Kidney tubule cell (primary cell): ENCODE results near the gene HEATR9.

Experiments used
- DNase-seq: peaks from one replicate; pipeline ENCODE4 v3.0.0-alpha.2; 2018; ENCODE audit warnings: low spot score

Gene HEATR9

GRCh38 chr17:35865412-35866340 lies 3.0 kb downstream of the HEATR9 start:
- no peak for DNase-seq

DNA sequence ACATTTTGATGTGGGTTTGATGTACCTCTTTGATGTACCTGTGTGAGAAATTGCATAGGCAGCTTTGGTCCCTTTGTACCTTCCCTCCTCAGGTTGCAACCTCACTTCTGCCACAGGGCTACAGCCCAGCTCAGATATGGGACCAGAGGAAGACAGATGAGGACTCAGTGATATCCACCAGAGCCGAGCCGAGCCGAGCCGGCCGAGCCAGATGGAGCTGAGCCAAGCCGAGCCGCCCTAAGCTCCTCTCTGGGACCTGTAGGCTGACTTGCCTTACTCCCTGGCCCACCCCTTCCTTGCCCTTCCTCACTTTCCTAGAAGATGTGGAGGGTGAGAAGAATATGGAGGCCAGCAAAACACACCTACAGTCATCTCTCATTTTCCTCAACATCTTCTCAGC lies 3.8 kb downstream of the HEATR9 start:
- DNase-seq, result no peak

DNA sequence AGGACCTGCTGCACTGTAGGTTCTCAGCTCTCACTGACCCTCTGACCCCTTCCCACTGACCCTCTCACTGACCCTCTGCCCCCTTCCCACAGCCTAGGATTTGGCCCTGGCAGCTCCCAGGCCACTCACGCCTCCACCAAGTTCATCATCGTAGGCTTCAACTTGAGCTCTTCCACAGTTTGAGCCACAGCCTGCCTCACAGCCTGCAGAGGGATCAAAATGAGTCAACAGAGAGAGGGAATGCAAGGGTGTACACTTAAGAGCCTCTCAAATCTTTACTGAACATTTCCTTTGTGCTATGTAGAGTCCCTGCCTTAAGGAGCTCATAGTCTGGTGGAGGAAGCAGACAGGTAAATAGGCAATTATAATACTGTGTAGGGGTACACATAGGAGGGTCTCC lies 12.1 kb downstream of the HEATR9 start:
- no peak for DNase-seq

- DNase-seq, result no peak
These were observed 12.7 kb downstream of the HEATR9 start for GRCh38 chr17:35855965-35856364.

GRCh38 chr17:35849469-35850348 lies 19.0 kb downstream of the HEATR9 start:
- peak; percentile 67 for DNase-seq

DNA sequence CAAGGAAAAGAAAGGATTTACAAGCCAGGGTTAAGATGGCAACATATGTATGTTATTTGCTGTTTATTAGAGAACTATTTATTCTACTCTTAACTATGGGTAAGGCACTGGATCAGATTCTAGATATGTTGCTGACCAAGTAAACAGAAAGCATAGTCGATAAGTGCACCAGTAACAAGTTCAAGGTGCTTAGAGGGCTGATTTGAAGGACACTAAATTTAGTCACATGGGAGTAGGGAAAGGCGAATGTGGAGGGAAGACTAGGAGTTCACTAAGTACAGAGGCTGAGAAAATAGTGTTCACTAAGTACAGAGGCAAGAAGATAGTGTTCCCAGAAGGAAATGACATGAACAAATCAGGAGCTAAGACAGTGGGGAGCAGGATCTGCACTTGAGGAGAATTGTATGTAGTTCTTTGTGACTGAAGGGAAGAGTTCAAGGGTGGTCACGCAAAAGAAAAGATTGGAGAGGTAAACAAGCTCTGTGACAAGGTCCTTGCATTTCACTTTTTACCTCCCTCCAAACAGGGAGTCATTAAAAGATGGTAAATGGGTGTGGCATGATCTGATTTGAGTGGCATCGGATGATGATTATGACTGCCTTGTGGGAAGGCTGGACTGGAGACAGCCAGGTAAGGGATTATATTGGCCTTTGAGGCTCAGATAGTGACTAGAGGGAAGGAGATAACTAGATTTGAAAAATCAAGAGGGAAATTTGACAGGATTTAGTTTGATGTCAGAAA lies 20.9 kb downstream of the HEATR9 start:
- DNase-seq, result no peak

DNA sequence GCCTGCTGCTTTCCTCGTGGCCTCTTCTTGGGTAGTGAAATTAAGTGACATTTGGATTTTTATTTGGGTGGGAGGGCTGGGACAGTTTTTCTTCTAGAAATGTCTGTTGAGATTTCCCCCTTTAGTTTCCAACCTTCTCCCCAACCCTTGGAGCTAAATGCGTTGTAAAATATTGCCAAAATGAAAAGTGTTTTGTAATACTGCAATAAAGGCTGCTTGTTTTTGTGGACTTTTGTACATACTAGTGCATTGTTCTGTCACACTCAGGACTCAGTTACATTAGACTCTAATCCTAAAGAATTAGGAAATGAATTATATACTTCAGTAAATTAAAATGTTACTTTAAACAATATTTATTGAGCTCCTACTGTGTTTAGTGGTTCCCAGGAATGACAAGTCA lies 21.7 kb downstream of the HEATR9 start:
- no peak for DNase-seq

DNA sequence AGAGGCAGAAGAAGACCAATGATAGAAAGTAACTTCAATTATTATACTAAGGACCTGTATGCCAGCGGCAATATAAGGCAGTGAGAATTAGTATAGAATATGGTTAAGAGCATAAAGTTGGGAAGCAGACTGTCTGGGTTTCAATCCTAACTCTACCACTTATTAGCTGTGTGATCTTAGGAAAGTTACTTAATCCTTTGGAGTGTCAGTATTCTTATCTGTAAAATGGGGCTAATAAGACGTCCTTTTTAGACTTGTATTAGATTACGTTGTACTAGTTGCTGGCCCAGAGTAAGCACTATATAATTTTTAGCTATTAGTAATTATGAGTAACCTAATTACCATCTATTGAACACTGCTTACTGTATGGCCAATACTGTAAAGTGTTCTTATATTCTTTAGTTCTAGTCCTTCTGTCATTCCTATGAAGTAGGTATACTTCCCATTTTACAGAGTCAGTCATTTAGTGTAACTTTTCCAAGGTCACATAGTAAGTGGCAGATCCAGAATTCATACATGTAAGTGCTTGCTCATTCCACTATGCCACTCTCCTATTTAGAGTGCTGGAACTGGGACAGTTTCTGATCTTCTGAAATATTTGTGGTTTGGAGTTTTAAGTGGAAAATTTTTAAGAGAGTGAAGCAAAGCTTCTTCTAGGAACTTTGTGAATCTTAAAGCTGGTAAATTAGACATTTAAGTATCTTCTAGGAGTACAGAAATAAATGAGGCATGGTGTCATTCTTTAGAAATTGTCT lies 22.5 kb downstream of the HEATR9 start:
- DNase-seq, result no peak

GRCh38 chr17:35844547-35844946 lies 24.1 kb downstream of the HEATR9 start:
- DNase-seq, result no peak

DNA sequence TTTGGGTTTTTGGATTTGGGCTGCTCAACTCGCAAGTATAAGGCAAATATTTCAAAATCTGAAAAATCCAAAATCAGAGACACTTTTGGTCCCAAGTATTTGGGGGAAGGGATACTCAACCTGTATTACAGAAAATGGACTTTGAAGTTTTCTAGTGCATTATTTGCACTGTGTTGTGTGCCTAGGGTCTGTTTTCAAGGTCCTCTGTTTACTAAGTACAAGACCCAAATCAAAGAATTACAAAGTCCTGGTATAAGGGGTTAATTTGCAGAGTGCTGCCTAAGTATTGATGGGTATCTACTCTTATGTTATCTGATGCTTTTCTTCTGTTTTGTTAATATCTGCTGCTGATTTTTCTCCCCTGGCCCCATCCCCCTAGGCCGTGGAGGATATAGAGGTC lies 25.0 kb downstream of the HEATR9 start:
- DNase-seq, result no peak

- DNase-seq, result no peak
These were observed 26.5 kb downstream of the HEATR9 start for GRCh38 chr17:35842239-35842638.

DNA sequence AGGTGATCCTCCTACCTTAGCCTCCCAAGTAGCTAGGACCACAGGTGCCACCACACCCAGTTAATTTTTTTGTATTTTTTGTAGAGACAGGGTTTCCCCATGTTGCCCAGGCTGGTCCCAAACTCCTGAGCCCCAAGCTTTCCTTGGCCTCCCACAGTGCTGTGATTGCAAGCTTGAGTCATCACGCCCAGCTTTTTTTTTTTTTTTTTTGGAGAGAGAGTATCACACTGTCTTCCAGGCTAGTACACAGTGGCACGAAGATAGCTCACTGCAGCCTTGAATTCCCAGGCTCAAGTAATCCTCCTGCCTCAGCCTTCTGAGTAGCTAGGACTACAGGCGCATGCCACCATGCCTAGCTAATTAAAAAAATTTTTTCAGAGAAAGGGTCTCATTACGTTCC lies 27.2 kb downstream of the HEATR9 start:
- peak; percentile 9 for DNase-seq

DNA sequence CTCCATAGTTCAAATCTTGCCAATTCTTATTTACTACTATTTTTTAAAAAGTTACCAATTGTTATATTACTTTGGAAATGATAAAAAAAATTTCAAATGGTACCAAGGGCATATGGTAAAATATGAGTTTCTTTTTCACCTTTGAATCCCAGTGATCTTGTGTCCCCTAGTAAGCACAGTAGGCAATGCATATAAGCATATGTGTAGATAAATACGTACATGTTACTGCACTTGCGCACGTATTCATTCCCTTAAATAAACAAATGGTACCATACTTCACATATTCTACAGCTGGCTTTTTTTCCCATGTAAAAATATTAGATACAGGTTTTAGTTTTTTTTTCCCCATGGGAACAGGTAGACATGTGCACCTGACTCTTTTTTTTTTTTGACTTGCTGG lies 27.6 kb downstream of the HEATR9 start:
- no peak for DNase-seq

DNA sequence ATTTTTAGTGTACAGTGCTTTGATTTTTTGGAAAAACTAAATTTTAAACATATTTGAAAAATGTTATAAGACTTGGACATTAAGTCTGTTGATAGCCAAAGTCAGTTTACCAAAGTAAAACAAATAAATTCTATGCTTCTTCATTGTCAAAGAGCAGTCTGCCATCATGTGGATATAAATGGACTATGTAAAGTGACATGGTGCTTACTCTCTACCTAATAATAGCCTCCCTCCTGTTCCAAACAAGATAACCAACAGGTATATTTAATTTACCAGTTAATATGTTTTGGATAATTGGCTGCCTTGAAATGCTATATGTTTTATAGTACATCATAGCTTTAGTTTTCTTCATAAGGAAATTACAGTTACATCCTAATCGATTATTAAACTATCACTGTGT lies 43.5 kb downstream of the HEATR9 start:
- DNase-seq, result no peak

- no peak for DNase-seq
These were observed 47.4 kb downstream of the HEATR9 start for GRCh38 chr17:35821308-35821707.

DNA sequence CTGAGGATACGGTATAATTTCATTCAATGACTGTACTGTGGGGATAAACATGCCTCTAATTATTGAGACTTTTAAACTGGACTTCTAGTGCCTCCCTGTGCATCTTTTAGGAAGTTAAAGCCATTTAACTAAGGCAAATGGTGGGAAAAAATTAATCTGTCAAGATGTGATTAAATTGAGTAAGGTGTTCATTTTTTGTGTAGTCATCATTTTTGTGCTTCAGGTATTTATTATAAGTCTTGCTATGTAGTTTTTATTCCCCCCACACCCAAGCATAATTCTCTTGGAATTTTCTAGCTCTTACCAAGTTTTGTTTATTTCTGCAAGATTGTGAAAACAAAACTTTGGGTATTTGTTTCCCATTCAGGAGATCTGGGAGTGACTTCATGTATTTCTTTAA lies 49.2 kb downstream of the HEATR9 start:
- no peak for DNase-seq

DNA sequence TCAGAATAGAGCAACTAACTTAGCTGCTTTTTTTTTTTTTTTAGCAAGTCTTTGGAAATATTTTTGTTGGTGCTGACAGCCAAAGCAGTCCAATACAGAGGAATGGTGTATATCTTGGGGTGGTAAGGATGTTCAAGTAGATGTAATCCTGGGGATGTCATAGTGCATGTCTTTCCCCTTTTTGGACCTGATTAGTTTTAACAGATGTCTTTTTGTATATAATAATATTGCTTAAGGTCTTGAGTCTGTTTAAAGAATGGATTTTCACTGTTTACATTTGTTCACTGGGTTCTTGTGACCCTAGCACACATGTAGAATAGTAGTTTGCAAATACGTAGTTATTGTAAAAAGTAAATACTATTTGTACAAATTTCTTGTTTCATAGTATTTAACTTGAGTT lies 51.5 kb downstream of the HEATR9 start:
- no peak for DNase-seq

DNA sequence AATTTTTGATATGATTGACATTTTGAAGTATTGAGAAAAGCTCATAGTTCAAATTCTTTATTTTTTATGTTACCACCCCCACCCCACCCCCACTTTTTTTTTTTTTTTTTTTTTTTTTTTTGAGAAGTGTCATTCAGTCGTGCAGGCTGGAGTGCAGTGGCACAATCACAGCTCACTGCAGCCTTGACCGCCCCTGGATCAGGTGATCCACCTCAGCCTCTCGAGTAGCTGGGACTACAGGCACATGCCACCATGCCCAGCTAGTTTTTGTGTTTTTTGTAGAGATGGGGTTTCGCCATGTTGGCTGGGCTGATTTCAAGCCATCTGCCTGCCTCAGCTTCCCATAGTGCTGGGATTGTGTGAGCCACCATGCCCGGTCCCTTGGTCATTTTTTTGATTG lies 52.0 kb downstream of the HEATR9 start:
- DNase-seq, result no peak

- DNase-seq, result no peak
These were observed 56.2 kb downstream of the HEATR9 start for GRCh38 chr17:35812456-35812855.

GRCh38 chr17:35811759-35812158 lies 56.9 kb downstream of the HEATR9 start:
- no peak for DNase-seq

GRCh38 chr17:35809855-35810461 lies 58.7 kb downstream of the HEATR9 start:
- peak; percentile 57 for DNase-seq
